Ecto neural progenitor cell (in vitro differentiated cells): Measurements from ENCODE around the gene SAPCD1.

Source experiments
- DNase-seq: peaks from one replicate; pipeline ENCODE4 v3.0.0-alpha.2; 2018; ENCODE audit warnings: low spot score

SAPCD1 gene

GRCh38 chr6:31729515-31729978 is 32.9 kb upstream of the SAPCD1 start:
- peak; percentile 94 for DNase-seq

- DNase-seq: peak; percentile 96
Measured at GRCh38 chr6:31729979-31730630, 32.4 kb upstream of the SAPCD1 start.

DNA sequence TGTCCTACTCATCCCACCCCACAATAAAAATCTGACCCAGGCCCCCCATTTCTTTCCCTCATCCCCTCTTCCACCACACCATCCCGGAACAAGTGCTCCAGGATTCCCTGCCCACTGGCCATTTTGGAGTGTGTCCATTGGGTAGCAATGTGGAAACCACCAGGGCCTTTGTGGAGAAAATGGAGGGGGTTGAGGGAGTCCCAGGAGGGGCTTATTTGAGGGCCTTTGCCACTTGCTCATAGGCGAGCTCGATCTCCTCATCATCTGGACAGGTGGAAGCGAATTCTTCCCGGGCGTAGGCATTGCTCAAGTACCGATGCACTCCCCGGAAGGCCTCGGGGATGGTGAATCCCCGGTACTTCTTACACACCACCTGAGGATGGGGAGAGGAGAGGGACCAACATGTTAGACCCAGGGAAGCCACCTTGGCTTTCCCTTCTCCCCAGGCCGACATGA is 31.8 kb upstream of the SAPCD1 start:
- DNase-seq: no peak

GRCh38 chr6:31732029-31732428 is 30.4 kb upstream of the SAPCD1 start:
- no peak for DNase-seq

- DNase-seq: no peak
Measured at GRCh38 chr6:31733734-31734133, 28.7 kb upstream of the SAPCD1 start.

DNA sequence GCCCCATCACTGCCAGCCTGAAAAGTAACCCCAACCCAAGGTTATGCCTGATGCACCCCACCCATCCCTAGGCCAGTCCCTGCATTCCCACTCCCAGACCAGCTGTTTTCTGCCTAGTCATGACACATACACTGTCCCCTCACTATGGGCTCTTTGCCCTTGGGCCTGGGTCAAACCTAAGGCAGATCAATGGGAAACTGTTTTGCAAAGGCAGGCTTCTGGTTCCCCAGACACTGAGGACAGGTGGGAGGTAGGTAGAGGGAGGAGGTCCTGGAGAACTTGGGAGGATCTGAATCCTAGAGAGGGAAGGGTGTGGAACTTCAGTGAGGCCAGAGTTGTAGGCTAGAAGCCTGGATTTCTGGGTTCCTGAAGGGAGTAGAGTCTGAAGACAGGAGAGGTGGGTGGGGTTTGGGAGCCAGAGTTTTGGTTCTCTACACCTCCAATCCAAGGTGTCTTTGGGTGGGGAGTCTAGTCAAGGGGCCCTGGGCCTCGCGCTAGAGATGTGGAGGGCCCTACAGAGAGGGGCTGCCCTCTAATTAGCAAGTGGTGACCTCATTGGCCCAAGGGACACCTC is 28.1 kb upstream of the SAPCD1 start:
- DNase-seq: no peak

DNA sequence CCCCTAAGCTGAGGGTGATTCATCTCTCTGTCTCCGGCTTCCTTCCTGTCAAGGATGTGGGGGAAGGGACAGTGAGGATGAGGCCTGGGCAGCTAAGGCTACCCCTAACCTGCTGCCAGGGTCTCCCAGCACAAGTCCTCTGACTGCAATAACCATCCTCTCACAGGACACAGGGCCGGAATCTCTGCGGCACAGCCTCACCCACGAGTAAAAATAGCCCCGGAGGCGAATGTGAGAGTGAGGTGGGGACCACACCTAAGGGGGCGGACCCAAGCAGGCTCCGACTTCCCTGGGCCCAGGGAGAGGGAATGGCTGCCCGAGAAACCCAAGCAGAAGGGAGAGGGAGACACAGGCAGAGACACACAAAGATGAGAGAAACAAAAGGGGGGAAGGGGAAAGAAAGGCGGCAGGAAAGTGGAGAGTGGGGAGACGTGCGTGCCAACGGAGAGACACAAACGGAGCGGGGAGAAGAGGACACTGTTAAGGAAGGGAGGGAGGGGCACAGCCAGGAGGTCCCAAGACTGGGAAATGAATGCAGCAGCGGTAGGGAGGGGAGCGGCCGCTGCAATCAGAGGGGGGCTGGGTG is 27.5 kb upstream of the SAPCD1 start:
- peak; percentile 58 for DNase-seq

DNA sequence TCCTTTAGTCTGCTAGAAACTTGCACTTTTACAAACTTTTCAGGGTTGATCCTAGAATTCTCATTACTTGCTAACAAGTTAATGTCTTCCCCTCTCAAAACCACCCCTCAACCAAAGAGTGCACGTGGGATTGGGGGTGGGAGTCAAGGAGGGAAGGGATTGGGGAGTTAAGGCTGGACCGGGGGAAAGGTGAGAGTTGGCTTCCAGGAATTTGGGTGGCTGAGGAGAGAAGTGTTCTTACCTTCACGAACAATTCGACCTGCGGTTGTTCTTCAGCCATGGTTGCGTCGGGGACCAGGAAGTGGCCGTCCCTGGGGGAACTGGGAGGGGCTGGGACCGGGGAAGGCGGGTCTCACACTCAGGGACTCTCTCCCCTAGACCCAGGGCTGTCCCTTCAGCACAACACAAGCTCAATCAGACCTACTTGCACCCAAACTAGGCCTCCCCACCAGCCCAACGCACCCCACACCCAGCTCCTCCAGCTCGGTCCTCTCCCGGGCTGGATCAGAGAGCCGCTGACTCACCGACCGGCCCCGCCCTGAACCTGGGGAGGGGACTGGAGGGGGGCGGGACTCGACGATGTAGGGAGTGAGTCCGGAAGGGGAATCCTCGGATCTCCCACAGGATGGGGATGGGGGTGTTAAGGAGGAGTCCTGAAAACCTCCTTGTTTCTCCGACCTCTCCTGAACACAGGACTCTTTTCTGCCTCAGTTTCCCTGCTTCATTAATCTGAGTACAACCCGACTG is 26.3 kb upstream of the SAPCD1 start, which contains the start of gene CLIC1:
TSS of gene CLIC1 (minus strand) at position 510 of the 747 bp plus-strand sequence. CDS start at position 280, 230 bp downstream.
- peak; percentile 77 for DNase-seq

DNA sequence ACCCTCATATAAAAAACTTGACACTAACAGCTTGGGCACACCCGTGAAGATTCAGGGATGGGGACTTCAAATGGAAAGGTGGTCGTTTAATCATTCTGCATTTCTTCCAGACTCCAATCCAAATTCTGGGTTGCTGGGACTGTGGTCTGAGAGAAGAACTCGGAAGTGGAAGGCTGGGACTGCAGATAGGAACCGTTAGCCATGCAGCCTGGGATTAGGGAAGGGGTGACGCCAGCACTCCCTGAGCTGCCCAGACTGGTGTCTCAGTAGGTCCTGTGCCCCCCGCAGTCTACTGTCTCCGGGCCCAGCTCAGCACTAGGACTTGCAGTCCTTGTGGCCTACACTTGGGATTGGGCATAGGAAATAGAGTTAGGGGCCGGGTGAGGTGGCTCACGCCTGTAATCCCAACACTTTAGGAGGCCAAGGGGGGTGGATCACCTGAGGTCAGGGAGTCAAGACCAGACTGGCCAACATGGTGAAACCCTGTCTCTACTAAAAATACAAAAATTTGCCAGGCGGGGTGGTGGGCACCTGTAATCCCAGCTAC is 25.6 kb upstream of the SAPCD1 start:
- DNase-seq: no peak

DNA sequence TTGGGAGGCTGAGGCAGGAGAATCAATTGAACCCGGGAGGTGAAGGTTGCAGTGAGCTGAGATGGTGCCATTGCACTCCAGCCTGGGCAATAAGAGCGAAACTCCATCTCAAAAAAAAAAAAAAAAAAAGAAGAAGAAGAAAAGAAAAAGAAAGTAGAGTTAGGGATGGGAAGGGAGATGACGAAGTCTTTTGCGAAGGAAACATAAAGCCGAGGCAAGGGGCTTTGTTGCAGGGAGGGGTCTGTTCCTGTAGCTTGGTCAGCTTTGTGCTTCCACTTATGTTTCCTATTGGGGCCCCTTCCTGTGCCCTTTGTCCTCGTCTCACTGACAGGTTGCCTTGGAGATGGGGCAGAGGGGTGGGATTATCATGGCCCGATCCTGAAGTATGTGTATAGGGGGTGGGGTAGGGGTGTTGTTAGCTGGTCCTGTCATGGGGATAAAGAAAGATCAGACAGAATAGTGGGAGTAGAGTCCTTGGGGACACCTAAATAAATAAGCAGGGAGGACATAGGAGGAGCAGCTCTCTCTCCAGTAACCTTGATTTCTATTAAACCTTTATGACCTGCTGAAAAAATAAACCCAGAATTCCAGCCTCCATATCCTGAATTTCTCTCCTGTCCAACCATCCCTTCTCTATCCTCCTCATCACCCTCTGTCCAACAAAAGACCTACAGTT is 25.0 kb upstream of the SAPCD1 start:
- DNase-seq: peak; percentile 73

GRCh38 chr6:31737991-31738979 is 24.2 kb upstream of the SAPCD1 start:
- DNase-seq: no peak

DNA sequence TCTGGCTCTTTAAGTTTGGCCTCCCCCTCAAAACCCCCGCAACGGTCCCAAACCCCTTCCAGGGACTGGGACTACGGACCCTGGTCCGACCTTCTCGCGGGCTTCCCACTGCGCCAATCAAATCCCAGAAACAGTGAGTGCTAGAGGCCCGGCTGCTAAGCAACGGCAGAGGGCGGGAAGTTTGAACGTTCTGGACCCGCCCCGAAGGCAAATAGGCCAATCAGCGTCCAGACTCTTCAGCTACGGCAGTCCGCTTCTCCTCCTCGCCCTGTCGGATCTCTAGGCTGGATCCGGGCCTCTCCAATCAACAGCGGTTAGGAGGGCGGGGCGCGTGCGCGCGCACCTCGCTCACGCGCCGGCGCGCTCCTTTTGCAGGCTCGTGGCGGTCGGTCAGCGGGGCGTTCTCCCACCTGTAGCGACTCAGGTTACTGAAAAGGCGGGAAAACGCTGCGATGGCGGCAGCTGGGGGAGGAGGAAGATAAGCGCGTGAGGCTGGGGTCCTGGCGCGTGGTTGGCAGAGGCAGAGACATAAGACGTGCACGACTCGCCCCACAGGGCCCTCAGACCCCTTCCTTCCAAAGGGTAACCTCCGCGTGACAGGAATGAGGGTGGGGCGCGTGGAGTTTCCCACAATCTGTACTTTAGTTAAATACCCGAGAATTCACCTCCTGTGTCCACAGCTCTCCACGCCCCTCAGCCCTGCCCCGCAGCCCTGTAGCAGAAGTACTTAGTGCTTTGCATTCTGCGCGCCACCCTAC is 22.6 kb upstream of the SAPCD1 start, which contains the start of gene MSH5:
TSS of gene MSH5 (plus strand) at position 367 of the 758 bp plus-strand sequence. CDS start 462 bp downstream, outside the sequence.
- peak; percentile 98 for DNase-seq

DNA sequence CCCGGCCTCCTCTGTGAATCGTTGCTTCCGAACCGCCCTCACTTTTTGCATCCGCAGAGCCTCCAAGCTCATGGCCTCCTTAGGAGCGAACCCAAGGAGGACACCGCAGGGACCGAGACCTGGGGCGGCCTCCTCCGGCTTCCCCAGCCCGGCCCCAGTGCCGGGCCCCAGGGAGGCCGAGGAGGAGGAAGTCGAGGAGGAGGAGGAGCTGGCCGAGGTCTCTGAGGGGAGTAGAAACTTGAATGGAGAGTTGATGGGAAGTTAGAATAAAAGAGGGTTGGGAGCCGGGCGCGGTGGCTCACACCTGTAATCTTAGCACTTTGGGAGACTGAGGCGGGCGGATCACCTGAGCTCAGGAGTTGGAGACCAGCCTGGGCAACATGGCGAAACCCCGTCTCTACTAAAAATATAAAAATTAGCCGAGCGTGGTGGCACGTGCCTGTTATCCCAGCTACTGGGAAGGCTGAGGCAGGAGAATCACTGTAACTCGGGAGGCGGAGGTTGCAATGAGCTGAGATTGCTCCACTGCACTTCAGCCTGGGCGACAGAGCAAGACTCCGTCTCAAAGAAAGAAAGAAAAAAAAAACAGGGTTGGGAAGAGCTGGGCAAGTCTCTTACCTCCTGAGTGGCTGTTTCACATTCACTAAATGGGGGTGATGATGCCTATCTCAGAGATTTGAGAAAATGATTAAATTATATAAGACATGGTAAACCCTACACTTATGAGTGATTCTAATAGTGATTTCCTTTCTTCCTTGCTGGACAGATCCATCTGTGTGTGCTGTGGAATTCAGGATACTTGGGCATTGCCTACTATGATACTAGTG is 21.8 kb upstream of the SAPCD1 start:
- no peak for DNase-seq

GRCh38 chr6:31741815-31742214 is 20.6 kb upstream of the SAPCD1 start:
- no peak for DNase-seq

DNA sequence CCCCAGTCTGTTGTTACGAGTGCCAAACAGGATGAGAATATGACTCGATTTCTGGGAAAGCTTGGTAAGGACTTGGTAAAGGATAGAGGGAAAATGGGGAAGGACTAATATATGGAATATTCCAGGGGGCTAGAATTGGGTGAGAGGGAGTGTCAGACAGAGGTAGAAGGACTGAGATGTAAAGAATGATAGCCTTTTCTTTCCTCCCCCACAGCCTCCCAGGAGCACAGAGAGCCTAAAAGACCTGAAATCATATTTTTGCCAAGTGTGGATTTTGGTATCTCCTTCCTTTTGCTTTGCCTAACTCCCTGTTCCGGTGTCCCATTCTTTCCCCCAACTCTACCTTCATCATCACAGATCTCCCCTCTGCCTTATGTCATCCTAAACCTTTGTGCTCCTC is 19.6 kb upstream of the SAPCD1 start:
- no peak for DNase-seq

GRCh38 chr6:31744422-31744821 is 18.0 kb upstream of the SAPCD1 start:
- no peak for DNase-seq

GRCh38 chr6:31749301-31750036 is 13.0 kb upstream of the SAPCD1 start:
- no peak for DNase-seq
